AG09319 (cell line): ENCODE measurements around the gene RNF126.

Experiments
- DNase-seq: peaks from one replicate; pipeline ENCODE4 v3.0.0-alpha.2; 2010; ENCODE audit warnings: low read depth; ENCODE audit errors: extremely low read depth
- TF ChIP-seq, protein P1 (sequence below): IDR thresholded peaks from 2 replicates; pipeline ENCODE4 v1.5.1; 2011; ENCODE audit warnings: low read depth, mild to moderate bottlenecking, inconsistent platforms, low read length, moderate library complexity

The RNF126 gene

DNA sequence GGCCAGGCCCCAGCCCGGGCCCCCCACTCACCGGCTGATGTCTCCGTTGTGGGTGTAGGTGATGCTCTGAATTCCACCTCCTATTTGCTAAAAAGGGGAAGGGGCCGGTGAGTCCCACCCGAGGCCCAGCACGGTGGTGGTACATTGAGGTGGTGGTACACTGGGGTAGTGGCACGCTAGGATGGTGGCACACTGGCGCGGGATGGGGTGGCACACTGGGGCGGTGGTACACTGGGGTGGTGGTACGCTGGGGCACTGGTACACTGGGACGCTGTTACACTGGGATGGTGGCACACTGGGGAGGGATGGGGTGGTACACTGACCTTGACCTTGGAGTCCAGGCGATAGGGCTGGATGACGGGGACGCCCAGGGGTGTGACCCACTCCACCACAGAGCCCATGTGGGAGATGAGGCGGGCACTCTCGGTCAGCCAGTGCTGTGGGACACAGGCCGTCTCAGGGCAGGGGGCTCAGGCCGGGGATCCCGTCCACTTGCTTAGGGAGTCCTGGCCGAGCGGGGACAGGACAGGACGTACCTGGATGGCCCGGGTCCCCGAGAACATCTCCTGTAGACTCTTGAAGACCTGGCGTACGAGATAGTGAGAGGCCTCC lies 44.2 kb downstream of the RNF126 start:
- TF ChIP-seq, protein P1, sequence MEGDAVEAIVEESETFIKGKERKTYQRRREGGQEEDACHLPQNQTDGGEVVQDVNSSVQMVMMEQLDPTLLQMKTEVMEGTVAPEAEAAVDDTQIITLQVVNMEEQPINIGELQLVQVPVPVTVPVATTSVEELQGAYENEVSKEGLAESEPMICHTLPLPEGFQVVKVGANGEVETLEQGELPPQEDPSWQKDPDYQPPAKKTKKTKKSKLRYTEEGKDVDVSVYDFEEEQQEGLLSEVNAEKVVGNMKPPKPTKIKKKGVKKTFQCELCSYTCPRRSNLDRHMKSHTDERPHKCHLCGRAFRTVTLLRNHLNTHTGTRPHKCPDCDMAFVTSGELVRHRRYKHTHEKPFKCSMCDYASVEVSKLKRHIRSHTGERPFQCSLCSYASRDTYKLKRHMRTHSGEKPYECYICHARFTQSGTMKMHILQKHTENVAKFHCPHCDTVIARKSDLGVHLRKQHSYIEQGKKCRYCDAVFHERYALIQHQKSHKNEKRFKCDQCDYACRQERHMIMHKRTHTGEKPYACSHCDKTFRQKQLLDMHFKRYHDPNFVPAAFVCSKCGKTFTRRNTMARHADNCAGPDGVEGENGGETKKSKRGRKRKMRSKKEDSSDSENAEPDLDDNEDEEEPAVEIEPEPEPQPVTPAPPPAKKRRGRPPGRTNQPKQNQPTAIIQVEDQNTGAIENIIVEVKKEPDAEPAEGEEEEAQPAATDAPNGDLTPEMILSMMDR, result no peak
- no peak for DNase-seq

DNA sequence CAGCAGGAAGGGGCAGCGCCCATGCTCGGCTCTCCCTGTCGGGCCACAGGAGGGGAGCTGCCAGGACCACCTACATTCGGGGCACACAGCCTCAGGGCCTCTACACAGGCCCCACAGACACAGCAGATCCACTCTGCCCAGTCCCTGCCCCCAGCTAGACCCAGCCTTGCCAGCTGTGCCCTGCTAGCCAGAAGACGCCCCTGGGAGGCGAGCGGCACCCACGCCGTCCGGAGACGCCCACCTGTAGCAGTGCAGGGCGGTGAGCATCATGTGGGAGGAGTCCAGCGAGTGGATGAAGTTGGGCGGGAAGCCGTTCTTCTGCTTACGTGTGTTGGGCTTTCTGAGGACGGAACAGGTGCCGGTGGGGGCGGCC lies 44.8 kb downstream of the RNF126 start:
- TF ChIP-seq, protein P1, result no peak

DNA sequence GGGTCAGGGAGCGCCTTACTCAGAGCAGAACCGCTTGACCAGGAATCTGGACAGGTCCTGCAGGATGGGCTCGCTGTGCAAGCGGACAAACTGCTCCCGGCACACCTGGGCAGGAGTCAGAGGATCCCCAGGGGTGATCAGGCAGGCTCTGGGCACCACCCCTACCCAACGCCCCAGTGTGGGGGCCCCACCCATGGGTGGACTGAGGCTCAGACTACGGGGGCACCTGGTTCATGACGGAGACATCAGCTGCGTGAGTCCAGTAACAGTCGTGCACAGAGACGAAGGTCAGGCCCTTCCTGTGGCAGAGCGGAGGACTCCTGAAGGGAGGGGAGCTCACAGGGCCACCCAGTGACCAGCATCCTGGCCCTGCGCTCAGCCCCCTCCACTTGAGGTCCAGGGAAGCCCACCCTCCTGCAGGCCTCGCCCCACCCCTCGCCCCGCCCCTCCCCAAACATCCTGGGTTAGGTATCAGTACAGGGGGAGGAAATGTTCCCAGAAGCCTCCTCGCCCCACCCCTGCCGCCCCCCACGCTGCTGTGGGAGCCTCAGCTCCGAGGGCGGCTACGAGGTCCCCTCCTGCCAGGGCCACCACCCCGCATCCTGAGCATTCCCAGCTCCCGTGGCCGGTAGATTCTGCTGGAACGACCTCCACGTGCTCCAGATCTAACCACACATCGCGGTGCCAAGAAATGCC lies 45.3 kb downstream of the RNF126 start:
- TF ChIP-seq, protein P1, result no peak
- DNase-seq, result no peak

More for the DNA sequence above, 44.8 kb downstream of the RNF126 start:
- no peak for DNase-seq

DNA sequence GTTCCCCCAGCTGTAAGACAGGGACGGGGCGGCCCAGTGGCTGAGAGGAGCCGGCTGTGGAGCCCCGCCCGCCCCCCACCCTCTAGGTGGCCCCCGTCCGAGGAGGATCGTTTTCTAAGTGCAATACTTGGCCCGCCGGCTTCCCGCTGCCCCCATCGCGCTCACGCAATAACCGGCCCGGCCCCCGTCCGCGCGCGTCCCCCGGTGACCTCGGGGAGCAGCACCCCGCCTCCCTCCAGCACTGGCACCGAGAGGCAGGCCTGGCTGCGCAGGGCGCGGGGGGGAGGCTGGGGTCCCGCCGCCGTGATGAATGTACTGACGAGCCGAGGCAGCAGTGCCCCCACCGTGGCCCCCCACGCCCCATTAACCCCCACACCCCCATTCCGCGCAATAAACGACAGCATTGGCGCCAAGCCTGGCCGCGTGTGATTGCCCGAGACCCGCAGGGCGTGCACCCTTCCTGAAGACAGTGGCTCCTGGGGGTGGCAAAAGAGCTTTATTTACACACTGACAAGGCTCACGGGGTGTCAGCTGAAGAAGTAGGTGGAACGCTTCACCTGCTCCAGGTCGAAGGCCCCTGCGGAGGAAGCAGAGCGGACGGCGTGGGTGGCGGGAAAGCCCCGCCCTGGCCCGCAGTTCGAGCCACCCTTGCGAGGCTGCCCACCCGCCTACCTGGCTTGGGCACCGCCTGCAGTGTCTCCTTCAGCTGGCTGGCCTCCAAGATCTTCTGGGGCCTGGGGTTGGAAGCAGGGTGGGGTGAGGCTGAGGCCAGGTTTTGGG lies 46.1 kb downstream of the RNF126 start:
- TF ChIP-seq, protein P1, result no peak
- no peak for DNase-seq

DNA sequence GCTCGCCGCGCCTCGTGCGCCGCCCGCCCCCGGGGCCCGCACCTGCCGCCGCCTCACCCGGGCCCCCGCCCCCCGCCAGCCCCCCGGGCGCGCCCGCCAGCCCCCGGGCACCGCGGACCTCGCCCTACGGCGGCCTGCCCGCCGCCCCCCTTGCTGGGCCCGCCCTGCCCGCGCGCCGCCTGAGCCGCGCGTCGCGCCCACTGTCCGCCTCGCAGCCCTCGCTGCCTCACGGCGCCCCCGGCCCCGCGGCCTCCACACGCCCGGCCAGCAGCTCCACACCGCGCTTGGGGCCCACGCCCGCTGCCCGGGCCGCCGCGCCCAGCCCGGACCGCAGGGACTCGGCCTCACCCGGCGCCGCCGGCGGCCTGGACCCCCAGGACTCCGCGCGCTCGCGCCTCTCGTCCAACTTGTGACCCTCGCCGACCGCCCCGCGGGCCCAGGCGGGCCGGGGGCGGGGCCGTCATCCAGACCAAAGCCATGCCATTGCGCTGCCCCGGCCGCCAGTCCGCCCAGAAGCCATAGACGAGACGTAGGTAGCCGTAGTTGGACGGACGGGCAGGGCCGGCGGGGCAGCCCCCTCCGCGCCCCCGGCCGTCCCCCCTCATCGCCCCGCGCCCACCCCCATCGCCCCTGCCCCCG lies 46.8 kb downstream of the RNF126 start:
- no peak for DNase-seq
- TF ChIP-seq, protein P1, result no peak

DNA sequence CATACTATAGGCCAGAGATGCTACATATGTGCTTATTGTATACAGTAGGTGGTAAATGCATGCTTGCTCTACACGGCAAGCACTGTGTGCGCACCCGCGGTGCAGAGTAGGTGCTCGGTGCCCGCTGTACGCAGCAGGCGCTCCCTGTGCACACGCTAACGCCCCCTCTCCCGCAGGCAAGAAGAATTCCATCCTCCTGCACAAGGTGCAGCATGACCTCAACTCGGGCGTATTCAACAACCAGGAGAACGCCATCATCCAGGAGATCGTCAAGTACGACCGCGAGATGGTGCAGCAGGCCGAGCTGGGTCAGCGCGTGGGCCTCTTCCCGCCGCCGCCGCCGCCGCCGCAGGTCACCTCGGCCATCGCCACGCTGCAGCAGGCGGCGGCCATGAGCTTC lies 47.4 kb downstream of the RNF126 start:
- no peak for DNase-seq
- TF ChIP-seq, protein P1, result no peak
